ENCODE measurements around the gene GTF2A2. TPM values are rescaled to one million over a fixed set of nuclear protein-coding genes. Genes with fewer than 3 reads are reported as not detected.
A peak's percentile ranks its signal among the peaks of the same experiment; 100 is the strongest.

Gene GTF2A2
- total and polyA plus RNA-seq, 10 of the 15 experiments (the other 5 are each of a cell fraction or from before 2014, with no cell fraction given) = 89.2 to 565 (median 137) TPM

- intact Hi-C loops (cut with micrococcal nuclease; ENCODE audit: unreplicated experiment) (loop anchor here (5.0 to 10.0 kb wide), 3 partner anchors 495 to 708 kb away; partner anchors contain the start of gene ANXA2), in situ Hi-C loops (cut with MboI) (no loop called here)
- Histone ChIP-seq H3K4me3 (peak overlapping the region; percentile 75), H3K4me1 (ENCODE audit: control insufficient read depth, insufficient read depth, low read length) (peaks cover 9% of the 10 kb centered on the region), H3K27ac (ENCODE audit: control insufficient read depth, insufficient read depth) (peak overlapping the region; percentile 67; the same call in 1 of the 2 replicates), H3K9me3 (replicated peaks; ENCODE audit: control insufficient read depth, insufficient read depth, low read length) (no peaks in the 10 kb centered on the region), H3K36me3 (ENCODE audit: control insufficient read depth in 2 of 2, insufficient read depth in 2 of 2, low read length in 1 of 2) (no peaks in the 10 kb centered on the region), H3K79me2 (ENCODE audit: control insufficient read depth, insufficient read depth, low read length) (peaks cover 44% of the 10 kb centered on the region), H4K20me1 (ENCODE audit: control insufficient read depth, insufficient read depth) (no peaks in the 10 kb centered on the region), H3K4me2 (ENCODE audit: control insufficient read depth, insufficient read depth) (peak overlapping the region; percentile 72), H2AFZ (ENCODE audit: control insufficient read depth, low read depth, low read length) (peak overlapping the region; percentile 69), H3K9ac (ENCODE audit: control insufficient read depth, insufficient read depth, low read length) (peak overlapping the region; percentile 70; the same call in 1 of the 2 replicates), H3K27me3 (replicated peaks in 1 of 2; ENCODE audit: control insufficient read depth in 2 of 2, insufficient read depth in 2 of 2, low read length in 1 of 2) (no peaks in the 10 kb centered on the region)
- DNase-seq (ENCODE audit: low read depth, low spot score) (no peak), FAIRE-seq (no peak), ATAC-seq (peak; percentile 39)
- BruUV-seq (replicated peaks) = TSS peak; percentile 75
- CTCF ChIA-PET = interaction anchor here (0.7 to 4.8 kb wide), 10 partner anchors 34 to 704 kb away, joined by 3 to 44 read pairs (median 10); no protein-coding TSS in a partner anchor
- WGBS (ENCODE audit: insufficient coverage, insufficient replicate concordance, low lambda C conversion rate, missing lambda C conversion rate) = under 1% methylated on average over 25 of the region's 25 CpGs
- RAD21 ChIA-PET (ENCODE audit: unreplicated experiment) = interaction anchor here (2.7 kb wide), 1 partner anchor 157 kb away, joined by 10 read pairs; no protein-coding TSS in a partner anchor
- SMC1A ChIA-PET (ENCODE audit: uncharacterized antibody, unreplicated experiment) = interaction anchor here (0.6 to 2.1 kb wide), 2 partner anchors 157 to 581 kb away, joined by 3 to 6 read pairs; no protein-coding TSS in a partner anchor
- POLR2A ChIA-PET = interaction anchor here (0.5 kb wide), 2 partner anchors 451 to 712 kb away, joined by 5 to 6 read pairs; no protein-coding TSS in a partner anchor
- TF ChIP-seq ZNF592 (IDR thresholded peaks at IDR 0.05) (no peak), NR2C2 (IDR thresholded peaks at IDR 0.05; ENCODE audit: borderline replicate concordance, control insufficient read depth, insufficient read length, low read depth) (no peak), PBX3 (IDR thresholded peaks at IDR 0.05; ENCODE audit: insufficient replicate concordance, low read depth, low read length) (no peak), RAD51 (IDR thresholded peaks at IDR 0.05) (no peak), ZNF24 (IDR thresholded peaks at IDR 0.05) (no peak), BRCA1 (IDR thresholded peaks at IDR 0.05; ENCODE audit: low read depth, low read length) (no peak), SIX5 (IDR thresholded peaks at IDR 0.05; ENCODE audit: low read depth, low read length, severe bottlenecking) (no peak), IKZF2 (IDR thresholded peaks at IDR 0.05) (0 out of 4 replicates have a peak, but pooled peaks of 1 of the 2 experiments have one; percentile 12), SUPT20H (IDR thresholded peaks at IDR 0.05; ENCODE audit: borderline replicate concordance, control insufficient read depth, low read depth, low read length) (no peak), SPI1 (IDR thresholded peaks at IDR 0.05; ENCODE audit: borderline replicate concordance, insufficient read depth, low read depth, low read length) (no peak), ZNF207 (IDR thresholded peaks at IDR 0.05; ENCODE audit: borderline replicate concordance) (no peak), SP1 (IDR thresholded peaks at IDR 0.05; ENCODE audit: low read depth, low read length) (no peak), FOXM1 (IDR thresholded peaks at IDR 0.05; ENCODE audit: low read depth, low read length) (no peak)
- TF ChIP-seq, protein P1, sequence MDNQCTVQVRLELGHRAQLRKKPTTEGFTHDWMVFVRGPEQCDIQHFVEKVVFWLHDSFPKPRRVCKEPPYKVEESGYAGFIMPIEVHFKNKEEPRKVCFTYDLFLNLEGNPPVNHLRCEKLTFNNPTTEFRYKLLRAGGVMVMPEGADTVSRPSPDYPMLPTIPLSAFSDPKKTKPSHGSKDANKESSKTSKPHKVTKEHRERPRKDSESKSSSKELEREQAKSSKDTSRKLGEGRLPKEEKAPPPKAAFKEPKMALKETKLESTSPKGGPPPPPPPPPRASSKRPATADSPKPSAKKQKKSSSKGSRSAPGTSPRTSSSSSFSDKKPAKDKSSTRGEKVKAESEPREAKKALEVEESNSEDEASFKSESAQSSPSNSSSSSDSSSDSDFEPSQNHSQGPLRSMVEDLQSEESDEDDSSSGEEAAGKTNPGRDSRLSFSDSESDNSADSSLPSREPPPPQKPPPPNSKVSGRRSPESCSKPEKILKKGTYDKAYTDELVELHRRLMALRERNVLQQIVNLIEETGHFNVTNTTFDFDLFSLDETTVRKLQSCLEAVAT (IDR thresholded peaks at IDR 0.05) = peak; percentile 51; the same call in 1 of the 2 replicates
- TF ChIP-seq, protein P2, sequence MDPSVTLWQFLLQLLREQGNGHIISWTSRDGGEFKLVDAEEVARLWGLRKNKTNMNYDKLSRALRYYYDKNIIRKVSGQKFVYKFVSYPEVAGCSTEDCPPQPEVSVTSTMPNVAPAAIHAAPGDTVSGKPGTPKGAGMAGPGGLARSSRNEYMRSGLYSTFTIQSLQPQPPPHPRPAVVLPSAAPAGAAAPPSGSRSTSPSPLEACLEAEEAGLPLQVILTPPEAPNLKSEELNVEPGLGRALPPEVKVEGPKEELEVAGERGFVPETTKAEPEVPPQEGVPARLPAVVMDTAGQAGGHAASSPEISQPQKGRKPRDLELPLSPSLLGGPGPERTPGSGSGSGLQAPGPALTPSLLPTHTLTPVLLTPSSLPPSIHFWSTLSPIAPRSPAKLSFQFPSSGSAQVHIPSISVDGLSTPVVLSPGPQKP (IDR thresholded peaks at IDR 0.05; ENCODE audit: low read depth, low read length) = no peak
Observed at GRCh38 chr15:59689626-59690236, 32.4 kb upstream of the GTF2A2 start.
